GM12892 (cell line): ENCODE results near the gene FNIP2.

Experiments
- POLR2A ChIP-seq: IDR thresholded peaks from 2 replicates; pipeline ENCODE4 v1.6.1; 2011; ENCODE audit warnings: low read depth, low read length, control low read depth
- POLR2AphosphoS5 ChIP-seq: IDR thresholded peaks from 2 replicates; pipeline ENCODE4 v1.6.1; 2011; ENCODE audit warnings: low read depth, low read length, control low read depth
- TAF1 ChIP-seq: IDR thresholded peaks from 2 replicates; pipeline ENCODE4 v1.6.1; 2011; ENCODE audit warnings: low read depth, mild to moderate bottlenecking, control low read depth, low read length, borderline replicate concordance

DNA sequence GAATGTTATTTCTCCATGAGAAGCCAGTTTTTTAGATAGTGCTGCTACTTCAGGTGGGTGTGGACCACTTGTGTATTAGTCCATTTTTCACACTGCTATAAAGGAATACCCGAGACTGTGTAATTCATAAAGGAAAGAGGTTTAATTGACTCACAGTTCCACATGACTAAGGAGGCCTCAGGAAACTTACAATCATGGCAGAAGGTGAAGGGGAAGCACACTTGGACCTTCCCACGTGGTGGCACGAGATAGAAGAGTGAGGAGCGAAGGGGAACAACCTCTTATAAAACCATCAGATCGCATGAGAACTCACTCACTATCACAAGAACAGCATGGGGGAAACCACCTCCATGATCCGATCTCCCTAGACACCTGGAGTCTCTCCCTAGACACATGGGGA is 42.2 kb upstream of the FNIP2 start:
- no peak for TF ChIP-seq POLR2AphosphoS5
- TF ChIP-seq POLR2A: no peak
- no peak for TF ChIP-seq TAF1
